HG03571 (cell line): ENCODE results near the gene NR5A2.
"Not testable (repeated sequence)": the region's sequence is repeated elsewhere in the genome, so short reads cannot be mapped to it uniquely, and the experiment has no call there.

Experiments used
- ATAC-seq: cut with Tn5 transposase; IDR thresholded peaks from one replicate; pipeline ENCODE4 v1.9.1; 2021; ENCODE audit not compliant: unreplicated experiment

Gene NR5A2

DNA sequence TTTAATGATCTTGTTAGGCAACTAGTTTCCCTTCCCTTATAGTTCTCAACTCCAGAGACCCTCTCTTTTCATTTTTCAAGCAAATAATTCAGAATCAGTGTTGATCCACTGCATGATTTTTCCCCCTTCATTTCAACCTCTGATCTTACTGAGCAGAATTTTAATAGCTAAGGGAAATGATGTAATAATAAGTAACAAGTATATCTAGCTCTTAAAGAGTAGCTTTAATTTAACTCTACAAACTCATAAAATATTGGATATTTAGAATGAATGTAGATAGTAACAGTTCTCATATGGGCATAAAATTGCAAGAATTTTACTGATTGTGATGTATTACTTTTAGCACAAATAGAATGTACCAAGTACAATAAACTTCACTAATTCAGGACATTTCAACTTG lies 130.2 kb downstream of the NR5A2 start:
- ATAC-seq: no peak

DNA sequence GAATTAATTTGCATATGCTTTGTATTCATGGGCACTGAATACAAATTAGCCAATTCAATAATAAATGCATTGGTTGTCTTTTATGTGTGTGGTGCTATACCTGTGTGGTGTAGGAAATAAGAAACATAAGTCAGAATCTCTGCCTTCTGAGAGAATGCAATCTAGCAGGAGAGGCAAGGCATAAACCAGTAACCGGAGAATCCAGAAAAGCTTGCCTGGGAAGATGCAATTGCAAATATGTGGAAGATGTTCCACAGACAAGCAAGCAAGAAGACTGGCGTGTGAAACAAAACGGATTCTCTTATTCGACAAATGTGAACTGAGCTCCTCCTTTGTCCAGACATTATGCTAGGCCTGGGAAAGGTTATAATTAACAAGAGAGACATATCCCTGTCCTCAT lies 134.3 kb downstream of the NR5A2 start:
- ATAC-seq: no peak

DNA sequence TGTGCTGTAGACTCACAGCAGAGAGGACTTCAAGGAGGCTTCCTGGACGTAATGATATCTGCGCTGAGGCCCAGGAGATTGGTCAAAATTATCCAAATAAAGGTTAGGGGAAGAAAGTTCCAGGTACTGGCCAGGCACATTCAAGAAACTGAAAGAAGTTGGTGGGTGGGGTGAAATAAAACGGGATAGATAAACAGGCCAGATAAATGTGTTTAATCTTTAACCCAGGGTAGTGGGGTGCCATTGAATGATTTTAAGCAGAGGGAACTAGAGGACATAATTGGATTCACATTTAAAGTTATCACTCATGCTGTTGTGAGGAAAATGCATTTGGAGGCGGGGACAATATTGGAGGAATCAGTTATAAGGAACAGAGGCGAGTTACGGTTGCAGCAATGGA lies 134.7 kb downstream of the NR5A2 start:
- ATAC-seq: no peak

DNA sequence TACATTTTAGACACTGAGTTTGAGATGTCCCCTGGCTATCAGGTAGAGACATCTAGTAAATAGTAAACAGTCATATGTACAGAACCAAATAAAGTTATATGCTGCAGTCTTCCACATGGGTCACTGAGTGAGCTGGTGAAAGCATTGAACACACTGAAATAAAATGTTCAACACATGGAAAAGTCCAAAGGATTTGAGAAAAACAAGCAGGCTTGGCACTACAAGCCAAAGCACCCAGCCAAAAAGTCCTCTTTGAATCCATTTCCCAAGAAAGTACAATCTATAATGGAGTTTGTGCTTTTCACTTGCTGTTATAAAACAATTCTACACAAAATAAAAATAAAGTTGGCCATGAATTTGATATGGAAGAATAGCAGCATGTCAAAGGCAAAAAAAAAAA lies 135.4 kb downstream of the NR5A2 start:
- ATAC-seq: no peak

DNA sequence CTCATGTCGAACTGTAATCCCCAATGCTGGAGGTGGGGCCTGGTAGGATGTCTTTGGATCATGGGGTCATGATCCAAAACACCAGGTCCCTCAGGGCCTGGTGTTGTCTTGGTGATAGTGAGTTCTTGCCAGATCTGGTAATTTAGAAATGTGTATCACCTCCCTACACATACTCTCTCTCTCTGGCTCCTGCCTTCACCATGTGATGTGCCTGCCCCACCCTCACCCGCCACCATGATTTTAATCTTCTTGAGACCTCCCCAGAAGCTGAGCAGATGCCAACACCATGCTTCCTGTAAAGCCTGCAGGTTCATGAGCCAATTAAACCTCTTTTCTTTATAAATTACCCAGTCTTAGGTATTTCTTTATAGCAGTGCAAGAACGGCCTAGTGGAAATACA lies 136.4 kb downstream of the NR5A2 start:
- no peak for ATAC-seq

DNA sequence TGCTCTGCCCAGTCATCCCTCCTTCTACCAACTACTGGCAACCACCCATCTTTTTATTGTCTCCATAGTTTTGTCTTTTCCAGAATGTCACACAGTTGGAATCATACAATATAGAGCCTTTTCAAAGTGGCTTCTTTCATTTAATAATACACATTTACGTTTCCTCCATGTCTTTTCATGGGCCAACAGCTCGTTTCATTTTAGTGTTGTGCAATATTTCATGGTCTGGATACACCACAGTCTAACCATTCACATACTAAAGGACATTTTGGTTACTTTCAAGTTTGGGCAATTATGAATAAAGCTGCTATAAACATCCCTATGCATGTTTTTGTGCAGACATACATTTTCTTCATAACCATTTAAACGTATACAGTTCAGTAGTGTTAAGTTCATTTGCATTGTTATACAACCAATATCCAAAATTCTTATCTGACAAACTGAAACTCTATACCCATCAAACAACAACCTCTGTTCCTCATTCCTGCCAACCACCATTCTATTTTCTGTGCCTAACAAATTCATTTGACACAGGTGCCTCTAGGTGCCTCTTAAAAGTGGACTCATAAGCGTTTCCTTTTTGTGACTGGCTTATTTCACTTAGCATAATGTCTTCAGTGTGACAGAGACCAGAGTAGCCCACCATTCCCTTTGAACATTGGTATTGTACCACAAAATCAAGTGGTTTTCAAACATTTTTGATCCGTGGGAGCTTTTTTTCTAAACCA lies 138.1 kb downstream of the NR5A2 start:
- no peak for ATAC-seq

DNA sequence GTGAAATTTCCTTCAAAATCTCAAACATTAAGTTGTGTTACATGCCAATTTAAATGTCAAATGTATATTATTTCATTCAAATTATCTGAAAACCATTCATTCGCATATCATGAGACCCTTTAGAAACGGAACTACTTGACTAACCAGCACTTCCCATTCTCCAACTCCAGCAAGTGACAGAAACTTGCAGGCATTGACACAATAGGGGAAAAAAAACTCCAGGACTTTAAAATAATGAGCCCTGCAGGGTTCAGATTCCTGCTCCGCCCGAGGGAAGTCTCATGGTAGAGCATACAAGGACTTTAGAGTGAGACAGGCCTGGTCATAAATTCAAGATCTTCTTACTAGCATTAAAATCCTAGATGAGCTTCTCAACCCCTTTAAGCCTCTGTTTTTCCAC lies 138.9 kb downstream of the NR5A2 start:
- no peak for ATAC-seq

DNA sequence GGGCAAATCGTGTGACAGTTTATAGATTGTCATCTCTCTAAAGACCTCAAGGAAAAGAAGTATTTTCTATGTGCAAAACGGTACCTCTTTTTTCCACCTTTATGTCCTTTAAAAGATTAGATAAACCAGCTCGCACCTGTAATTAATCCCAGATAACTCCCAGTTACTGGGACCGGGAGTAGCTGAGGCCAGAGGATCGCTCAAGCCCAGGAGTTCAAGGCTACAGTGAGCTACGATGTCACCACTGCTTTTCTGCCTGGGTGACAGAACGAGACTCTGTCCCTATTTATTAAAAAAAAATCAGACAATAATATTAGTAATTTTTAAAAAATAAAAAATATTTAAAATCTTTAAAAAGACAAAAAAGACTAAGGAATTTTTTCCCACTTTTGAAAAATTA lies 141.4 kb downstream of the NR5A2 start:
- no peak for ATAC-seq

DNA sequence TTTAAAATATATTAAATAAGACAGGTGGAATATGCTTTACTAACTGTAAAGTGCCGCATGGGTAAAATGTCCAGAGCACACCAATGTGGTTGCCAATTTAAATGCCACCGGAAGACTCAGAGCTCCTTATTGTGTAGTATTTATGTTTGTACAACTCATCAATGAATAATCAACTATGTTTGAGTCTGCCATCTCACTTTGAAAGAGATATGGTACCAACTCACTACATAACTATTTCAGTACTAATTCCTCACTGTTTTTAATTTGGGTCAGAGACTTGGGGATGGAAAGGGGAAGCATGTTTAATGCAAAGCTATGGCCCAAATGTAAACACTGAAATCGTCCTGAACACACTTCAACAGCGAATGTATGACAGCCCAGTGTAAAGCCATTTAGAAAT lies 144.8 kb downstream of the NR5A2 start:
- ATAC-seq: no peak

DNA sequence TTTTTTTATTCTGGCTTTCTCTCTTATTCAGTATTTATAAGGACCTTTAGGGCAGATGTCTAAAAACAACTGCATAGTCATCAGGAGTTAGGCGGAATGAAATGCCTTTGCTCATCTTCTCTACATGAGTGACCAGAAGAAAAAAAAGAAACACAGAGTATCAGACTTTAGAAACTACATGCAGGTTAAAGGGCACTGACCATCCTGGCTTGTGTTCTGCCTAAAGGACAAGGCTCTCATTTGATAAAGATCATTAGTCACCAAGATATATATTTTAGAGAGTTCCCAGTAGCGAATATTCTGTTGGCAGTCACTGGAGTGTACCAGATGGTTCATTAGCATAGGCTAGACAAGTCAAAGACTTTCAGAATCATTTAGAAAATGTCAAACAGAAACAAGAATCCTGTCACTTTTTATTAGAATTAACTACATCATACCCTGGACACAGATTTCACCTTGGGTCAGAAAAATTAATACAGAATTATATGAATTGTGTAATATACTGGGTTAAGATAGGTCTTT lies 145.6 kb downstream of the NR5A2 start:
- no peak for ATAC-seq

DNA sequence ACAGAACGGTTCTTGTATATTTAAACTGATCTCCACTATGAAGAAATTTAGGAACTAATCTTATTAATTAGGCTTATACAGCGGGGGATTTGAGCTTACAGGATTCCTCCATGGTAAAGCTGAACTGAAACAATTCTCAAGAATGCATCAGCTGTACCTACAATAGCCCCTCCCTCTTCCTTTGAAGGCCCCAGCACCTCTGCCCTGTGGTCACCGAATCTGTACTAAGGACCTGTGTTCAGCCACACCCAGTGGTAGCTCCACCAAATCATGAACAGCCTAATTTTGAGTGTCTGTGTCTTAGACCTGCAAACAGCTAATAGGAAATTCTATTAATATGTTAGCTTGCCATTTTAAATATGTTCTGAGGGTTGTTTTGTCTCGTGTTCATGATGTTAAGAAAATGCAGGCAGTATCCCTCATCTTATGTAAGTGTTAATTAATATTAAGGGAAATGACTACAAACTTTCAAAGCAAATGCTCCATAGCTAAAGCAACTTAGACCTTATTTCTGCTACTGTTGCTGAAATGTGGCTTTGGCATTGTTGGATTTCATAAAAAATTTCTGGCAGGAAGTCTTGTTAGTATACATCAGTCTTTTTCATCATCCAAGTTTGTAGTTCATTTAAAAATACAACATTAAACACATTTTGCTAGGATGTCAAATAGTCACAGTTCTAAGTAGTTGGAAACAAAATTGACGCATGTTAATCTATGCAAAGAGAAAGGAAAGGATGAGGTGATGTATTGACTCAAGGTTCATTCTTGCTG lies 147.2 kb downstream of the NR5A2 start:
- ATAC-seq: no peak

DNA sequence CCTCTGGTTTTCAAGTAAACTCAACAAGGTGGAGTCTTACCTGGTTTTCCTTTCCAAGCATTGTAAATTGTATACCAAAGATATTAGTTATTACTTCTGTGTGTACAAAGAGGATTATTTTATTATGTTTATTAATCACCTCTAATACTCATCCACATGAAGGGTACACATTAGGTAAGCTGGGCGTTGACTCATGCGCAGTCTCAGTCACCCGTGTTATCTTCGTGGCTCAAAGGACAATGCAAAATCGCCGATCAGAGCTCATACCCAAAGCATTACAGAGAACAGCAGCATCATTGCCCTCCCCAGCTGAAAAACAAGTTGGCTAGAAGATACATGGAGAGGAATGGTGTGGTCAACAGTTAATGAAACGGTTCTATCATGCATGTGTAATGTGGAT lies 148.7 kb downstream of the NR5A2 start:
- ATAC-seq: no peak

DNA sequence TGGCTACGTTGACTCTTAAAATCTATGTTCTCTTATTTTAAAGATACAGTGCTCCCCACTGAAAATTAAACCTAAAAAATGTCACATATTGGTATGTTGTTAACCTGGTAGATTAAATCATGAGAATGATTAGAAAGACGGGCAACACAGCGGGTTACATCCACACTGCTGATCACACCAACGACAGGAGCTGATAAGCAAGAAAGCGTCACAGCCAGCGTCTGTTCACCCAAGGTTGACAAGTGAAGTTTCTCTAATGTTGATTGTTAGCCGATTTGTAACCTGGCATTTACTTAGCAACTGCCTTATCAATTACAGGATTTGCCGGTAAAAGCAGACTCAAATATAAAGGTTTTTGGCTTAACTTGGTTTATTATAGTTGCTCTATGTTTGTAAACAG lies 149.3 kb downstream of the NR5A2 start:
- ATAC-seq: no peak

DNA sequence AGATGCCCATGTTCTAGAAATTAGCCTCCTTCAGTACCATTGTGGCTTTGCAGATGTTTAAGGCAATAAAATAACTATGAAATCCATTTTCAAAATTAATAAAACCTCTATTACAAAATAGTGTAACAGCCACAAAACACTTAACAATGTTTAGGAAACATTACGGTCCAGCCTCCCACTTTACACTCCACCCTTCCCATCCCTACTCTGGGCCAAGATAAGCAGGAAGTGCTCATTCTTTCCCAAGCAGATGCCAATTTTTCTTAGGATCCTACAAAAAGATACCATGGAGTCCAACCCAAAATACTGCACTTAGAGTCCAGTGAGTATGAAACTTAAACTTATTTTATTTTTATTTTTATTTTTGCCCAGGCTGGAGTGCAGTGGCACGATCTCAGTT lies 150.8 kb downstream of the NR5A2 start:
- ATAC-seq: no peak

DNA sequence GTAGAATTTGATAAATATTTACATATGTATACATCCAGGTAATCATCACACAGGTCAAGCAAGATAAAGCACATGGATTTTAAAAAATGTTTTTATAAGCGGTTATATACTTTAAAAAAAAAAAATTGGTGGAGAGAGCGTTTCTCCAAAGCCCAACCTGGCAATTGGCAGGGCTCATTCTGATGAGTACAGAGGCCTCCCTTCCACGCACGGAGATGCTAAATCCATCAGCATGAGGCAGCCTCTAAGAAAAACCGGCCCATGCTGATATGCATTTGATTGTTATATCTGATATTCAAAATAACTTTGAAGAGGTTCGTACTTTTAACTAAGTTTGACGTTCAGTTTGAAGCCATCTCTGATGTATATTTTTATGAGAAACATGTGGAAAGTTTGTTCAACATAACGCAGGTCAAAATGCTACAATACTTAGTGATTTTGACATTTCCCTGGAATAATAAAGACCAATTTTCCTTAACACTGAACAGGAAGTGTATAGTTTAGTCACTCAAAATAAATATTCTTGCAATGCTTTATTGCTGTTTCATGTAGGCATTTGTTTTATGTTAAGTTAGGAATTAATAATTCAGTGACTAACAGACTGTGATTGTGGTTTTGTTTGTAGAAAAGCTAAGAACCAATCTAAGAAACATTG lies 151.7 kb downstream of the NR5A2 start:
- ATAC-seq: no peak

DNA sequence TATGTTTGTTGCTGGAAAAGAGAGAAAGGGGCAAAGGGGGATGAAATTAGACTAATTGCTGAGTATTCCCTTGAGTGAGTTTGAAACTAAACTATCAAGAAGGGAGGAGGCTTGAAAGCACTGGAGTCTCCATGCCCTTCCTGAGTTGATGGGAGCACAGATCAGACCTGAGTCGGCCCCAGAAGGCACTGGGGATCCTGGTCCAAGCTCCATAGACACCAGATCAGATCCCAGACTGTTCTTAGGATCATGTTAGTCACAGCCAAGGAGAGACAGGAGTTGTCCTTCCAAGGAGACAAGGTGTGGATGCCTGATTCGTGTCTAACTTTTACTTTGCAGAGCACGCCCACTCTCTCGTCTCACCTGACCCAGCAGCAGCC lies 152.3 kb downstream of the NR5A2 start:
- ATAC-seq: no peak

DNA sequence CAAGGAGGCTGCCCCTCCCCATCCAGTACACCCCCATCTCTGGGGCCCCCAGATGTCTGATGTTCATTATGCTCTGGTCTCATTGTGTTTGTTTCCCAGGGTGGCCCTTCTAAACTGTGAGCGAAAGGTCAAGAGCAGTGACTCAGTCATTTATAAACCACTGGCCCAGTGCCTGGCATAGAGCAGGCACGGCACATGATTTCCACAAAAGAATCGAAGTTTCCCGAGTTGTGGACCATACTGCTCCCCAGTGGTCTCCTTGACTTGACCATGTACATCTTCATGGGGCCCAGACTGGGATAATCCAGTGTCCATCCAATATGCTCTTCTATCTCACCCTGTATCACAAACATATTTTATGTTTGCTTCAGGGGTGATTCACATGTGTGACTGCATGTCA lies 153.3 kb downstream of the NR5A2 start:
- ATAC-seq: no peak

DNA sequence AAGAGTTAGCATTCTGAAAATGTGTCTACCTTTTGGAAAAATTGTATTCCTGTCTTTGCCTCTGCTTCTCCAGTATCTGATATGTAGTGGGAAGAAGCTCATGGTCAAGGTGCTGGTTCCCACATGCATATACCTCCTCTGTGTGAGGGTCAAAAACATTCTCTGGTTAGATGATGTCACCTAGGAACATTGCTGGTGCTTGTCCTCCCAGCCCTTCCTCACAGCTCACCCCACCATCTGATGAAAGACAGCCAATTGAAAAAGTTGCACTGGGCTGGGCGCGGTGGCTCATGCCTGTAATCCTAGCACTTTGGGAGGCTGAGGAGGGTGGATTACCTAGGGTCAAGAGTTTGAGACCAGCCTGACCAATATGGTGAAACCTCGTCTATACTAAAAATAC lies 154.4 kb downstream of the NR5A2 start:
- ATAC-seq: no peak

DNA sequence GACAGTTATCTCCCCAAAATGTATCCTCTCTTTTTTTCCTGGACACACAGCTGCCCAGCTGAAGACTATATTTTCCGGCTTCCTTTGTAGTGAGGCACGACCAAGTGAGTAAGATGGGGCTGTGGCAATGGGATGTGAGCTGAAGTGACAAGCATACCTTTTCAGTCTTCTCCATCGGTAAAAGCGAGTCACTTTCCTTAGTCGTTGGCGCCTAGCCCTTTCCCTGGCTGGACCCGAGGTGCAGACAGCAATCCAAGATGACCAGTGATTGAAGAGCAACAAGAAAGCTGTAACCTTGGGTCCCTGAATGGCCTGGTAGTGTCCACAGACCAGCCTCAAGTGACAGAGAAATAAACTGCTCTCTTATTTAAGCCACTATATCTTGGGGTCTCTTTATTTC lies 155.2 kb downstream of the NR5A2 start:
- ATAC-seq: no peak

DNA sequence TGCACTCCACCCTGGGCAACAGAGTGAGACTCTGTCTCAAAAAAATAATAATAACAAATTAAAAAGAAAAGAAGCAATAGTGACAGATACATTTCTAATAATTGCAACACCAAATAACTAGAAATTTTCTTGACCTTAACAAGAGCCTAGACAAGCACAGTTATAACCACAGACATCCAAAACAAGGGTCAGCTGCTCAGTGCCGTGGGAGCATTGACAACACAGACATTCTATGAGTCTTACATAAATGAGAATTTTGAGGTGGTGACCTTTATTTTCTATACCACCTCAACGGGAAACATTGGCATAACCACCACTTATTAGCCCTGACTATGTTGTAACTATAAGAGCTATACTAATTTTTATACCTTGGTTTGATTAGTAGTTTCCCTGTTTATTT lies 156.1 kb downstream of the NR5A2 start:
- ATAC-seq: no peak

DNA sequence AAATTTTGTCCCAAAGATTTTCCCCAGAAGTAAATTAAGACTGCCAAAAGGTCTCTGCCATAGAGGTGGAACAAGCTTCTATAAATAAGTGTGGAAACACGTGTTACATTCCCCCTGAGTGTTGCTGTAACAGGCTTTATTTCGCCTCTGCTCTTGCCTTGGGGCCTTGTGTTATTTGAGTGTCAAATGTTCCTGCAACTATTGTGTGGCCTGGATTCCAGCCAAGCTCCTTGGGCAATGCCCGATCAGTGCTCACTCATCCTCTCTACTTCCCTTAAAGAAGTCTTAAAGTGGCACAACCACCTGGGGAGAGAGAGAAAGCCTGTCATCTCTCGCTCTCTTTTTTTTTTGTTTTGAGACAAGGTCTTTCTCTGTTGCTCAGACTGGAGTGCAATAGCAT lies 156.7 kb downstream of the NR5A2 start:
- ATAC-seq: no peak

DNA sequence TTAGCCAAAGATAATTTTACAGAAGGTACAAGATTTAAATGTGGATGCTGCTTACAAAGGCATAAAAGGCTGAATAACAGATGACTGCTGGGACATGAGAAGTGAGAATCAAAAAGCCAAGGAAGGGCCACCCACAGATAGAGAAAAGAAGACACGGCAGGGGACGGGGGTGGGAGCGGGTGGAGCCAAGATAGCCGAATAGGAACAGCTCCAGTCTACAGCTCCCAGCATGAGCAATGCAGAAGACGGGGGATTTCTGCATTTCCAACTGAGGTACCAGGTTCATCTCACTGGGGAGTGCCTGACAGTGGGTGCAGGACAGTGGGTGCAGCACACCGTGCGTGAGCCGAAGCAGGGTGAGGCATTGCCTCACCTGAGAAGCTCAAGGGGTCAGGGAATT lies 157.7 kb downstream of the NR5A2 start:
- not testable (repeated sequence) for ATAC-seq
